Activated naive CD4-positive, alpha-beta T cell treated with anti-CD3 and anti-CD28 coated beads, Interleukin-2, amount 50 U/mL, for 72 hours (primary cell): Measurements from ENCODE around the gene SNRPB. TPM values are rescaled to one million over a fixed set of nuclear protein-coding genes. Genes with fewer than 3 reads are reported as not detected.
"Not testable (repeated sequence)": the region's sequence is repeated elsewhere in the genome, so short reads cannot be mapped to it uniquely, and the experiment has no call there.

Source experiments
- ATAC-seq, 2 donors: fragments of 150-1000 bp; cut with Tn5 transposase; 2 replicates each; pipeline ENCODE4 v1.10.0; 2021; ENCODE audit warnings: mild to moderate bottlenecking in 2 of 2, moderate library complexity in 2 of 2
- DNase-seq, 2 donors: peaks; one replicate each; pipeline ENCODE4 v3.0.0; 2021 to 2022; ENCODE audit warnings: low spot score in 2 of 2
- H3K27ac Mint-ChIP-seq, 2 donors: one replicate each; pipeline ENCODE4 v1.8.0; 2022; ENCODE audit warnings: mild to moderate bottlenecking in 2 of 2, mixed read lengths in 2 of 2
- H3K36me3 Mint-ChIP-seq, 2 donors: one replicate each; pipeline ENCODE4 v1.8.0; 2022; ENCODE audit warnings: mixed read lengths in 2 of 2
- H3K9me3 Mint-ChIP-seq, 2 donors: one replicate each; pipeline ENCODE4 v1.8.0; 2022; ENCODE audit warnings: mixed read lengths in 2 of 2
- total RNA-seq, 2 donors: library from RNA; stranded (reverse); gene quantifications; one replicate each; pipeline ENCODE4 v1.2.3, GENCODE V29; 2022

Gene SNRPB
- 100 to 1,000 TPM; 384 to 461 TPM for total RNA-seq

DNA sequence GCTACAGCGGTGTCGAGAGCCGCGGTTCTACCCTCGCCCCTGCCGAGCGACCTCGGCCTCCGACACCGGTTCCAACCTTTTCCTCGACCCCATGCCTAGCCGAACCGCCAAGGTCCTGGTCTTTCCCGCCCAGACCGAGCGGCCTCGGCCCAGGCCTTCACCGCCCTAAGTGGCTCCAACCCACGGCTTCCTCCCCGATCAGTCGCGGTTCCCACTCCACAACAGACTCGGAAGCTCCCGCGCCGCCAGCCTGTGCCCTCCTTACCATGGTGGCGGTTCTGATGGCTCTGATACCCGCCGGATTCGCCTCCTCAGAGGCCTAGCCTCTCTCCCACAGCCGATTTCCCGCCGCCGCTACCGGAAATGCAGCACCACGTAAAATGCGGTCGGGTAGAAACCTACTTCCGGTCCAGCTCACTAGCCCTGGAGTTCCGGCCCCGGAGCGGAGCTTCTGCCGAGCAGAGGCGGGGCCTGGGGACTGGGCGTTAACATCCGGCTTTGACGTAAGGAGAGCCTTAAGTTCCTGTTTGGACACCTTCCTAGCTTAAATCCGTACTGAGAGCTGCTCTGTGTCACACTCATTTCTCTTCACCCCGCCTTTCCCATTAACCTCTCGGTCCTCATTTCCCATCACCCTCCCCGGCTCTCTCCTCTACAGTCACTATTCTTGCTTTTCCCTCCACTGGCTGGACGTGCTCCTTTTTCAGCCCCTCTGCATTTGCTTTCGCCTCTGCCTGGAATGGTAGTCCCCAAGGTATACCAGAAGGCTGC is at the start of gene SNRPB:
Gene SNRPB, minus strand, starts transcription at position 367 of the 771 bp plus-strand sequence. Its CDS starts 99 bp downstream, at position 268.
- Mint-ChIP-seq H3K36me3 (peaks cover 49 to 65% of the 10 kb centered on the region in 2 donors), H3K9me3 (peaks cover 5 to 8% of the 10 kb centered on the region in 2 donors), H3K27ac (peak within 1 kb of the TSS; percentile 100)
- peak; percentile 96 to 98 for ATAC-seq
- peak; percentile 93 to 98 for DNase-seq

DNA sequence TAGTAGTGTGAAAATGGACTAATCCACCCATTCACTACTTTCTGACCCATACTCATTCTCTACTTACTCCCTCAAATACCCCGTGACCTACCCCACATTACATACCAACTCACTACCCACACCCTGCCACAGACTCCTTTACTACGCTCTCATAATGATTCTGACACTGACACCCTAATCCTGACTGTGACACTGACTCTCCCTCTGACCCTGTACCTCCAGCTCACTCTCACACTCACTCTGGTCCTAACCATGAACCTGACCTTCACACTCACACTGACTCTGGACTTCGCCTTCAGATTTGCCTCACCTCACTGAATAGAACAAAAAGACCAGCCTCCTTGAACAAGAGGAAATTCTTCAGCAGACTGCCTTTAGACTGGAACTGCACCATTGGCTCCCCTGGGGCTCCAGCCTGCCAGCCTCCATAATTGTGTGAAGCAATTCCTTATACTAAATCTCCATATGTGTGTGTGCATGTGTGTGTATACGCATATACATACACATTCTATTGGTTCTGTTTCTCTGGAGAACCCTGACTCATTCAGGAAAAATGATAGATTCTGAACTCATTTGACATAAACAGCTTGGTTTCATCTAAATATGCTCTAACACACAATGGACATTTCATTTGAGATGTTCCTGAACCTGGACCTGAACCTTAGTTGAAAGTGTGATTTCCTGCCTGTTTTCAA is 48.7 kb upstream of the SNRPB start:
- Mint-ChIP-seq H3K36me3 (no peaks in the 10 kb centered on the region), H3K27ac (peak overlapping the region in 1 of 2 donors; percentile 19), H3K9me3 (no peaks in the 10 kb centered on the region)
- DNase-seq (no peak), ATAC-seq (peak; percentile 61 to 81)

DNA sequence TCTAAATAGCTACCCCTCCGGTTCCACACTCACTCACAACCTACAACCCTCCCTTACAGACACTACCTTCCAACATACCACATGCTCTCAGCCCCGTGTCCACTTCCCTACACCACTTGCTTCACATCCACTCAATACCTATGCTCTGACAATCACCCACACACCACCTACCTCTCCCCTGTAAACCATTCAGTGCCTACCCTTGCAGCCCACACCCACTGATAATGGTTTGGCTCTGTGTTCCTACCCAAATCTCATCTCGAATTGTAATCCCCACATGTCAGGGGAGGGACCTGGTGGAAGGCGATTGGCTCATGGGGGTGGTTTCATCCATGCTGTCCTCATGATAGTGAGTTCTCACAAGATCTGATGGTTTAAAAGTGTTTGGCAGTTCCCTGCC is 48.0 kb upstream of the SNRPB start:
- H3K27ac Mint-ChIP-seq: no peak overlapping the region
- ATAC-seq (no peak), DNase-seq (no peak)
- no peaks in the 10 kb centered on the region for H3K36me3 Mint-ChIP-seq
- H3K9me3 Mint-ChIP-seq: no peaks in the 10 kb centered on the region

DNA sequence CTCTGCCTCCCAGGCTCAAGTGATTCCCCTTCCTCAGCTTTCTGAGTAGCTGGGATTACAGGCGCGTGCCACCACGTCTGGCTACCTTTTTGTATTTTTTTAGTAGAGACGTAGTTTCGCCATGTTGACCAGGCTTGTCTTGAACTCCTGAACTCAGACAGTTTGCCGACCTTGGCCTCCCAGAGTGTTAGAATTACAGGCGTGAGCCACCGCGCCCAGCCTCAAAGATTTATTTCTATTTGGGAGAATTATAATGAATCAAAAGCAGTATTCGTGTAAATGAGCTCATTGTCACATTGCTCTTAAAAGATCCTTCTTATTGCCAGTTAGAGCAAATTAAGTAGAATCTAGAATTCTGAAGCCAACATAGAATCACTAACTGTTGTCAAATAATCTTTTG is 47.5 kb upstream of the SNRPB start:
- Mint-ChIP-seq H3K27ac (no peak overlapping the region), H3K9me3 (no peaks in the 10 kb centered on the region), H3K36me3 (no peaks in the 10 kb centered on the region)
- DNase-seq: no peak
- no peak for ATAC-seq

DNA sequence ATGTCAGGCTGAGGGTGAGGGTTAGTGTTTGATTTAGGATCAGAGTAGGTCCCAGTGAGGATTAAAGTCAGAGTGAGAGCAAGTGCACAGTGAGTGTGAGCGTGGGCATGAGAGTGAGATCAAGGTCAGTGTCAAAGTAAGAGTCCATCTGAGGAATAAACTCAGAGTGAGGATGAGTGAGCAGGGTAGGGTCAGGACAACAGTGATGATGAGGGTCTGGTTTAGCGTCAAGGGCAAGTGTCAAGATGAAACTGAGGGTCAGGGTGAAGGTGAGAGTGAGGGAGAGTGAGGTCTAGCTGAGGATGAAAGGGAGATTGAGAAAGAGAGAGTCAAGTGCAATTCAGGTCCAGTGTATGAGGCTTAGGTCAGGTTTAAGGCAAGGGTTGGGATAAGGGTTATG is 45.8 kb upstream of the SNRPB start:
- Mint-ChIP-seq H3K9me3 (no peaks in the 10 kb centered on the region), H3K36me3 (no peaks in the 10 kb centered on the region), H3K27ac (no peak overlapping the region)
- ATAC-seq: no peak
- DNase-seq: no peak

DNA sequence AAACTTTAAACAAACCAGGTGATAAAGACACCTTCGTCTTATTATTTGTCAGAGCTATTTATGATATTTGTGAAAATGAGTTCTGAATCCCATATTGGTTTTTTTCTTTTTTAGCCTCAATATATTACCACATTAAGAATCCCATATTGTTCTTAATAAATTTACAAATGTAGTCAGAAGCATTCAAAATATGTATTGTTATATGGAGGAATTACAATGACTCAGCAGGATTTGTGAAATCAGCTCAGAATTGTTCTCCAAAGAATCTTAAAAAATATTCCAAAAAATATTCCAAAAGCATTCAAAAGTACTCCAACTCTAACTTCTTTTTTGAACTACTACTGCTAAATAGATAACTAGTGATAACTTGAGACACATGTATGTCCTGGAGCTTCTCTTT is 44.6 kb upstream of the SNRPB start:
- no peaks in the 10 kb centered on the region for H3K9me3 Mint-ChIP-seq
- H3K27ac Mint-ChIP-seq: no peak overlapping the region
- no peak for DNase-seq
- H3K36me3 Mint-ChIP-seq: peaks cover 0 to 5% of the 10 kb centered on the region in 2 donors
- no peak for ATAC-seq

DNA sequence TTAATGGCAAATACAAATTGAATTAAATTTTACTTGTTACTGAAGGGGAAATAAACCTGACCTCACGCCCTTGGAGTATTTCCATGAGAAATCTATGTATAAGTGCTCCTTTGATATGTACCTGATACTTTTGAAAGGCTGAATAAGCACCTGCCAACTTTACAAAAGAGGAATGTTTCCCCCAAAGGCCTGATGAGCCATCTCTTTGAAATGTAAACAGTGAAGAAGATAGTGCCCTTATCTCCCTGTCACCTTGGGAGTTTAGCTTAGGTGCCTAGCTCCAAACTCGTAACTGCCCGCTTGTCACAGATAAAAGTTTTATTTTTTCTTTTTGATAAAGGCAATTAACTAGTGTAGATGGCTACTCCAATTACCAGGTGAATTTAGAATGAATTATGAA is 39.2 kb upstream of the SNRPB start:
- no peak for ATAC-seq
- no peaks in the 10 kb centered on the region for H3K9me3 Mint-ChIP-seq

DNA sequence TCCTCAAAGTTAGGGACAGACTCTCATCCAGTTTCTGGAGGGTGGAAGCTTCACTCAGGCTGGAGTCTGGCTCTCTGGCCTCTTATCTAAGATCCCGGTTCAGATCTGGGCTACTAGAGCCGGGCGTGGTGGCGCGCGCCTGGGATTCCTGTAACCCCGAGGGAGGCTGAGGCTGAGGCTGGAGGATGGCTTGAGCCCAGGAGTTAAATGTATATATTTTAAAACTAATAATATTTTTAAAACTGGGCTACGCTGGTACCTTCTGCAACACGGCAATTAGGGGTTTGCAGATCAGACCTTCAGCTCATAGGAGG is 38.8 kb upstream of the SNRPB start:
- Mint-ChIP-seq H3K9me3 (no peaks in the 10 kb centered on the region), H3K36me3 (peaks cover 14 to 21% of the 10 kb centered on the region in 2 donors), H3K27ac (peak overlapping the region; percentile 89 to 100)
- ATAC-seq: no peak
- no peak for DNase-seq

More for the DNA sequence above, 39.2 kb upstream of the SNRPB start:
- Mint-ChIP-seq H3K36me3 (peaks cover 14 to 21% of the 10 kb centered on the region in 2 donors), H3K27ac (peak overlapping the region in 1 of 2 donors; percentile 89)
- DNase-seq: no peak

DNA sequence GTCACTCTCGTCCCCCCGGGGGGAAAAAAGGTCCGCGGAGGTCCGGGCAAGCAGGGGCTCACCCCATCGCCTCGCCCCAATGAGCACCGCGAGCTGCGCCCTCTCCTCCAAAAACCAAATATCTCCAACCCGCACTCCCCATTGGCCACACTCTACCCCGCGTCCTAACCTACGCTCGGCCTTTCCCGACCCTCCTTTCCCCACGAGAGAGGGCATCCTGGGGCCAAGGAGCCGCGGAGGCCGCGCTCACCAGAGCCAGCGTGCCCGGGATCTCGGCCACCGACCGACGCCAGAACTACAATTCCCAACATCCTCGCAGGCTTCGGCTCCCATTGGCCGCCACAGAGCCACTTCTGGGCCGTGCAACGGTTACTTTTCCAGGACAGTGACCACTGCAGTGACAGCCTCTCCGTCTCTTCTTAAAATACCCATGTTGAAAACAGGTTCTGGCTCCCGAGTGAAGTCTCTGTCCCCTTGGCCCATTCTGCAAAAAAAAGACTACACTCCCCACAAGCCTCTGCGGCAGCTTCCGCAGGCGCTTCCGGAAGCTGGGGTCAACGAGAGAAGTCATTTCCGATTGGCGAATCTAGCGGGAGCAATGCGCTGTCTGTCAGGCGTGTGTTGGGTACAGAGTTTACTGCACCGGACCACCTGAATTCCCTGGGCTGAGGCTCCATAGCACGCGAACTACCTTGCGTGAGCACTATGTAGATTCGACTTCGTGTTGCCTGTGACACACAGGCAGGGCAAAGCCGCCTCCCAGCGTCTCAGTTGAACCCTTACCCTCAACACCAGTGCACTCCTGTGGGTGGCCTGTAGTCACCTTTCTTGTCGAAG is 38.3 kb upstream of the SNRPB start, which contains the start of gene ZNF343:
Gene ZNF343, minus strand, starts transcription at position 285 of the 837 bp plus-strand sequence. CDS start 15,020 bp downstream, outside the sequence.
- DNase-seq (peak; percentile 72 to 84), ATAC-seq (peak; percentile 98 to 99)
- Mint-ChIP-seq H3K36me3 (peaks cover 14 to 21% of the 10 kb centered on the region in 2 donors), H3K27ac (peak within 1 kb of the TSS; percentile 89 to 100), H3K9me3 (no peaks in the 10 kb centered on the region)

DNA sequence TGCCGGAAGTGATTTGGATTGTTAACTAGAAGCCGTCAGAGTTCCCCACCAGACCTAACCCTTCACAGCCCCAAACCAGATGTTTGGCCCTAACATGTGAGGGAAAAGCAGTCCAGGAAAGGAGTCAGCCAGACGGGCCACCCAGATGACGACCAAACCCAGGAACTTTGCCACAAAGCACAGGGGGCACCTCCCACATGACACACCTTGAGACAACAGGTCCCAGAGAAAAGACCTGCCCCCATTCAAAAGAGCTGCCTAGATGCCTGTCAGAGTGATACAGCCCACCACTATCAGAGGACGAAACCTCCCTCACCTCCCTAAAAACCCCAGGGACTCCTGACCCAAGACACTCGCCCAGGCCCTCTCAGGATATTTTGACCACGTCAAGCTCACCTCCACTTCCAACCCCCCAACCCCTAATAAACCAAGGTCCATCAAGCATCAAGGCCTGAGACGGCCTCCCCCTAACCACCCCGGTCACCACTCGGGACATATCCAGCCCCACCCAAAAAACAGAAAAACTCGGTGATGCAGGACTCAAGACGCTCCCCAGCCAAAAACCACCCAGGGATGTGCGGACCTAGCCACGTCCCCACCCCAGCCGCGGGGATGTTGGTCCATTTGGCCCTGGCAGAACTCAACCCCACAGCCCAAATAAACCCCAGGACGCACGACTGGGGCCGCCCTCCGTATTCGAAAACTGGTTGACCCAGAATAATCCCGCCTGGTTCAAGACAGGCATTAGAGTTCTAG is 37.5 kb upstream of the SNRPB start:
- DNase-seq (no peak), ATAC-seq (peak; percentile 2 to 6)
- H3K36me3 Mint-ChIP-seq: peaks cover 14 to 21% of the 10 kb centered on the region in 2 donors
- H3K9me3 Mint-ChIP-seq: no peaks in the 10 kb centered on the region
- H3K27ac Mint-ChIP-seq: peak overlapping the region; percentile 89 to 100

DNA sequence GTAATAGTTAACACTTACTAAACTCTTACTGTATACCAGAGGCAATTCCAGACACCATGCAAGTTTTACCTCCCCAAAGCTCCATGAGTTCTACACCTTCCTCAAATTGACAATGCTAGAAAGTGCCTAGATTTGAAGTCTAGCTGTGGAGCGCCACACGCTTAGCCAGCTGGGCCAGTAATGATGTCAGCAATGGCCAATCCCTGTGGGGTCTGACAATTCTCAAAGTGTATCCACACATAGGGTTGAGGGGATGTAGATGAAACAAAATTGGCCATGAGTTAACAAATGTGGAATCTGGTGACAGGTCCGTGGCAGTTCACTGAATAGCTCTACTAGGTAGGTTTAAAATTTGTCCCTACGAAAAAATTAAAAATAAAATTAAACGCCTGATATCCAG is 36.9 kb upstream of the SNRPB start:
- ATAC-seq: no peak
- H3K36me3 Mint-ChIP-seq: peaks cover 14 to 21% of the 10 kb centered on the region in 2 donors
- no peaks in the 10 kb centered on the region for H3K9me3 Mint-ChIP-seq
- H3K27ac Mint-ChIP-seq: no peak overlapping the region
- DNase-seq: no peak

DNA sequence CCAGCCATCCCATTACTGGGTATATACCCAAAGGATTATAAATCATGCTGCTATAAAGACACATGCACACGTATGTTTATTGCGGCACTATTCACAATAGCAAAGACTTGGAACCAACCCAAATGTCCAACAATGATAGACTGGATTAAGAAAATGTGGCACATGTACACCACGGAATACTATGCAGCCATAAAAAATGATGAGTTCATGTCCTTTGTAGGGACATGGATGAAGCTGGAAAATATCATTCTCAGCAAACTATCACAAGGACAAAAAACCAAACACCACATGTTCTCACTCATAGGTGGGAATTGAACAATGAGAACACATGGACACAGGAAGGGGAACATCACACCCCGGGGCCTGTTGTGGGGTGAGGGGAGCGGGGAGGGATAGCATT is 35.8 kb upstream of the SNRPB start:
- DNase-seq, ATAC-seq, H3K27ac Mint-ChIP-seq, H3K9me3 Mint-ChIP-seq: not testable (repeated sequence)
- H3K36me3 Mint-ChIP-seq: peaks cover 14 to 21% of the 10 kb centered on the region in 2 donors

DNA sequence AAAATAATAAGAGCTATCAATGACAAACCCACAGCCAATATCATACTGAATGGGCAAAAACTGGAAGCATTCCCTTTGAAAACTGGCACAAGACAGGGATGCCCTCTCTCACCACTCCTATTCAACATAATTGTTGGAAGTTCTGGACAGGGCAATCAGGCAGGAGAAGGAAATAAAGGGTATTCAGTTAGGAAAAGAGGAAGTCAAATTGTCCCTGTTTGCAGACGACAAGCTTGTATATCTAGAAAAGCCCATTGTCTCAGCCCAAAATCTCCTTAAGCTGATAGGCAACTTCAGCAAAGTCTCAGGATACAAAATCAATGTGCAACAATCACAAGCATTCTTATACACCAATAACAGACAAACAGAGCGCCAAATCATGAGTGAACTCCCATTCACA is 34.2 kb upstream of the SNRPB start:
- ATAC-seq: not testable (repeated sequence)

DNA sequence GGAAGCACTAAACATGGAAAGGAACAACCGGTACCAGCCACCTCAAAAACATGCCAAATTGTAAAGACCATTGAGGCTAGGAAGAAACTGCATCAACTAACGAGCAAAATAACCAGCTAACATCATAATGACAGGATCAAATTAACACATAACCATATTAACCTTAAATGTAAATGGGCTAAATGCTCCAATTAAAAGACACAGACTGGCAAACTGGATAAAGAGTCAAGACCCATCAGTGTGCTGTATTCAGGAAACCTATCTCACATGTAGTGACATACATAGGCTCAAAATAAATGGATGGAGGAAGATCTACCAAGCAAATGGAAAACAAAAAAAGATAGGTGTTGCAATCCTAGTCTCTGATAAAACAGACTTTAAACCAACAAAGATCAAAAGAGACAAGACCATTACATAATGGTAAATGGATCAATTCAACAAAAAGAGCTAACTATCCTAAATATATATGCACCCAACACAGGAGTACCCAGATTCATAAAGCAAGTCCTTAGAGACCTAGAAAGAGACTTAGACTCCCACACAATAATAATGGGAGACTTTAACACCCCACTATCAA is 32.3 kb upstream of the SNRPB start:
- not testable (repeated sequence) for H3K27ac Mint-ChIP-seq, H3K9me3 Mint-ChIP-seq, ATAC-seq, DNase-seq, H3K36me3 Mint-ChIP-seq

More for the DNA sequence above, 34.2 kb upstream of the SNRPB start:
- peaks cover 16 to 22% of the 10 kb centered on the region in 2 donors for H3K36me3 Mint-ChIP-seq
- not testable (repeated sequence) for DNase-seq, H3K9me3 Mint-ChIP-seq, H3K27ac Mint-ChIP-seq

DNA sequence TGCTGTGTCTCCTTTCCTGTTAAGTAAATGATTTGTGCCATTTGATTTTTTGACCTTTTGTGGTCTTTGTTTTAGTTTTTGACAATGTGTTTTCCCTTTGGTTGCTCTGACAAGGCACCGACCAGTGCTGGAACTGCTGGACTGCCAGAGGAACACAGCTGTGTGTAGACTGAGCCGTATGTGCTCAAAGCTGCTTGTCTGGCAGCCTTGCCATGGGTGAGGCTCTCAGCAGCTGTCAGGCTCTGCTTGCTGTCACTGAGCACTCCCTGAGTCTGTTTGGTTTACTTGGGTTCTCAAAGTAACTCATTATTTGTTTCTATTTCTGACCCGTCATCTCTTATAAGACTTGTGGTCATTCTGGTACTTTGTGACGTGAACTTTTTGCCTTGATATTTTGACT is 15.1 kb upstream of the SNRPB start:
- no peak for DNase-seq
- Mint-ChIP-seq H3K36me3 (peaks cover 45 to 46% of the 10 kb centered on the region in 2 donors), H3K27ac (peak overlapping the region in 1 of 2 donors; percentile 36), H3K9me3 (peaks cover 3% of the 10 kb centered on the region in 2 donors)
- ATAC-seq: no peak

DNA sequence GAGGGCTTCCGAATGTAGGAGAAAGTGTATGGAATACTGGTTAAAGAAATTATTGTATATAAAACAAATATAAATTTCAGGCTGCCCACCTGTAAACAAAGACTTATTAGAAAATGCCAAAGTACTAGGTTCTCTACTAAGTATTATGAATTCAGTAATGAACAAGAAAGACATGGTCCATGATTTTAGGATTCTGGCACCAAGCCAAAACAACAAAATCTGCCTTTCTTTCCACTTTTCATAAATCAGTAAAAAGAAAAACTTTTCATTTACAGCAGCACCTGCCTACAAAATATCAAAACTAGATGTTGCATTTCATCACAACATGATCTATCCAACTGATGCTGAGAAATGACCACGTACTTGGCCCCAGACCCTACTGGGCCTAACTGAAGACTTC is 14.5 kb upstream of the SNRPB start:
- Mint-ChIP-seq H3K27ac (no peak overlapping the region), H3K36me3 (peaks cover 51 to 52% of the 10 kb centered on the region in 2 donors), H3K9me3 (peaks cover 3% of the 10 kb centered on the region in 2 donors)
- ATAC-seq (no peak), DNase-seq (no peak)
